ENCODE data around the gene CAMK1D.

Gene CAMK1D

GRCh38 chr10:12657489-12657888 lies 308.1 kb downstream of the CAMK1D start:
- DNase-seq (ENCODE audit: low spot score), result no peak

- no peak for DNase-seq (ENCODE audit: low spot score)
Measured at GRCh38 chr10:12658526-12658925, 309.2 kb downstream of the CAMK1D start.

- no peak for DNase-seq (ENCODE audit: low spot score)
Measured at GRCh38 chr10:12659706-12660105, 310.4 kb downstream of the CAMK1D start.

GRCh38 chr10:12660812-12661211 lies 311.5 kb downstream of the CAMK1D start:
- no peak for DNase-seq (ENCODE audit: low spot score)

GRCh38 chr10:12661671-12662070 lies 312.3 kb downstream of the CAMK1D start:
- DNase-seq (ENCODE audit: low spot score), result no peak

- DNase-seq (ENCODE audit: low spot score), result no peak
Measured at GRCh38 chr10:12663863-12664262, 314.5 kb downstream of the CAMK1D start.

- DNase-seq (ENCODE audit: low spot score), result no peak
Measured at GRCh38 chr10:12665501-12665900, 316.2 kb downstream of the CAMK1D start.

- no peak for DNase-seq (ENCODE audit: low spot score)
Measured at GRCh38 chr10:12667052-12667451, 317.7 kb downstream of the CAMK1D start.

- no peak for DNase-seq (ENCODE audit: low spot score)
Measured at GRCh38 chr10:12668634-12669033, 319.3 kb downstream of the CAMK1D start.

- no peak for DNase-seq (ENCODE audit: low spot score)
Measured at GRCh38 chr10:12670004-12670403, 320.7 kb downstream of the CAMK1D start.

- no peak for DNase-seq (ENCODE audit: low spot score)
Measured at GRCh38 chr10:12675186-12675585, 325.8 kb downstream of the CAMK1D start.

- DNase-seq (ENCODE audit: low spot score), result no peak
Measured at GRCh38 chr10:12679636-12680035, 330.3 kb downstream of the CAMK1D start.

GRCh38 chr10:12681252-12681651 lies 331.9 kb downstream of the CAMK1D start:
- no peak for DNase-seq (ENCODE audit: low spot score)

- DNase-seq (ENCODE audit: low spot score), result no peak
Measured at GRCh38 chr10:12684784-12685183, 335.4 kb downstream of the CAMK1D start.

- no peak for DNase-seq (ENCODE audit: low spot score)
Measured at GRCh38 chr10:12685261-12686058, 336.1 kb downstream of the CAMK1D start.

- DNase-seq (ENCODE audit: low spot score), result no peak
Measured at GRCh38 chr10:12687996-12688395, 338.6 kb downstream of the CAMK1D start.

GRCh38 chr10:12689893-12690292 lies 340.5 kb downstream of the CAMK1D start:
- no peak for DNase-seq (ENCODE audit: low spot score)

GRCh38 chr10:12690525-12691126 lies 341.3 kb downstream of the CAMK1D start:
- no peak for DNase-seq (ENCODE audit: low spot score)

- no peak for DNase-seq (ENCODE audit: low spot score)
Measured at GRCh38 chr10:12691596-12691995, 342.2 kb downstream of the CAMK1D start.

GRCh38 chr10:12697764-12698163 lies 348.4 kb downstream of the CAMK1D start:
- DNase-seq (ENCODE audit: low spot score), result no peak

GRCh38 chr10:12699258-12699700 lies 349.9 kb downstream of the CAMK1D start:
- no peak for DNase-seq (ENCODE audit: low spot score)

GRCh38 chr10:12699781-12700556 lies 350.6 kb downstream of the CAMK1D start:
- DNase-seq (ENCODE audit: low spot score), result no peak

- DNase-seq (ENCODE audit: low spot score), result no peak
Measured at GRCh38 chr10:12700557-12700874, 351.2 kb downstream of the CAMK1D start.

Data from hematopoietic multipotent progenitor cell treated with erythropoietin and hydrocortisone succinate and interleukin-3 and kit ligand, for 17 days (in vitro differentiated cells).